ENCODE results near the gene PTPRG.

GRCh38 chr3:61527011-61527410 lies 34.4 kb upstream of the PTPRG start:
- TF ChIP-seq POLR2AphosphoS5 (IDR thresholded peaks at IDR 0.05; ENCODE audit: low read depth) (no peak), EZH2phosphoT487 (IDR thresholded peaks at IDR 0.05; ENCODE audit: unreplicated experiment) (no peak), EZH2 (IDR thresholded peaks at IDR 0.05; ENCODE audit: low read depth, unreplicated experiment) (no peak), CREB1 (CRISPR knock-in tag; IDR thresholded peaks at IDR 0.05; ENCODE audit: low read depth) (no peak), STAT1 (IDR thresholded peaks at IDR 0.05; ENCODE audit: unreplicated experiment) (no peak), JUNB (IDR thresholded peaks at IDR 0.05; ENCODE audit: unreplicated experiment) (no peak), ZNF462 (CRISPR knock-in tag; IDR thresholded peaks at IDR 0.05) (no peak), ZNF331 (CRISPR knock-in tag; IDR thresholded peaks at IDR 0.05; ENCODE audit: low read depth) (no peak), NANOG (IDR thresholded peaks at IDR 0.05; ENCODE audit: borderline replicate concordance) (no peak)
- TF ChIP-seq, protein P1, sequence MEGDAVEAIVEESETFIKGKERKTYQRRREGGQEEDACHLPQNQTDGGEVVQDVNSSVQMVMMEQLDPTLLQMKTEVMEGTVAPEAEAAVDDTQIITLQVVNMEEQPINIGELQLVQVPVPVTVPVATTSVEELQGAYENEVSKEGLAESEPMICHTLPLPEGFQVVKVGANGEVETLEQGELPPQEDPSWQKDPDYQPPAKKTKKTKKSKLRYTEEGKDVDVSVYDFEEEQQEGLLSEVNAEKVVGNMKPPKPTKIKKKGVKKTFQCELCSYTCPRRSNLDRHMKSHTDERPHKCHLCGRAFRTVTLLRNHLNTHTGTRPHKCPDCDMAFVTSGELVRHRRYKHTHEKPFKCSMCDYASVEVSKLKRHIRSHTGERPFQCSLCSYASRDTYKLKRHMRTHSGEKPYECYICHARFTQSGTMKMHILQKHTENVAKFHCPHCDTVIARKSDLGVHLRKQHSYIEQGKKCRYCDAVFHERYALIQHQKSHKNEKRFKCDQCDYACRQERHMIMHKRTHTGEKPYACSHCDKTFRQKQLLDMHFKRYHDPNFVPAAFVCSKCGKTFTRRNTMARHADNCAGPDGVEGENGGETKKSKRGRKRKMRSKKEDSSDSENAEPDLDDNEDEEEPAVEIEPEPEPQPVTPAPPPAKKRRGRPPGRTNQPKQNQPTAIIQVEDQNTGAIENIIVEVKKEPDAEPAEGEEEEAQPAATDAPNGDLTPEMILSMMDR (conservative IDR thresholded peaks at IDR 0.05; ENCODE audit: low read depth in 2 of 2) = no peak
- TF ChIP-seq, protein P2, sequence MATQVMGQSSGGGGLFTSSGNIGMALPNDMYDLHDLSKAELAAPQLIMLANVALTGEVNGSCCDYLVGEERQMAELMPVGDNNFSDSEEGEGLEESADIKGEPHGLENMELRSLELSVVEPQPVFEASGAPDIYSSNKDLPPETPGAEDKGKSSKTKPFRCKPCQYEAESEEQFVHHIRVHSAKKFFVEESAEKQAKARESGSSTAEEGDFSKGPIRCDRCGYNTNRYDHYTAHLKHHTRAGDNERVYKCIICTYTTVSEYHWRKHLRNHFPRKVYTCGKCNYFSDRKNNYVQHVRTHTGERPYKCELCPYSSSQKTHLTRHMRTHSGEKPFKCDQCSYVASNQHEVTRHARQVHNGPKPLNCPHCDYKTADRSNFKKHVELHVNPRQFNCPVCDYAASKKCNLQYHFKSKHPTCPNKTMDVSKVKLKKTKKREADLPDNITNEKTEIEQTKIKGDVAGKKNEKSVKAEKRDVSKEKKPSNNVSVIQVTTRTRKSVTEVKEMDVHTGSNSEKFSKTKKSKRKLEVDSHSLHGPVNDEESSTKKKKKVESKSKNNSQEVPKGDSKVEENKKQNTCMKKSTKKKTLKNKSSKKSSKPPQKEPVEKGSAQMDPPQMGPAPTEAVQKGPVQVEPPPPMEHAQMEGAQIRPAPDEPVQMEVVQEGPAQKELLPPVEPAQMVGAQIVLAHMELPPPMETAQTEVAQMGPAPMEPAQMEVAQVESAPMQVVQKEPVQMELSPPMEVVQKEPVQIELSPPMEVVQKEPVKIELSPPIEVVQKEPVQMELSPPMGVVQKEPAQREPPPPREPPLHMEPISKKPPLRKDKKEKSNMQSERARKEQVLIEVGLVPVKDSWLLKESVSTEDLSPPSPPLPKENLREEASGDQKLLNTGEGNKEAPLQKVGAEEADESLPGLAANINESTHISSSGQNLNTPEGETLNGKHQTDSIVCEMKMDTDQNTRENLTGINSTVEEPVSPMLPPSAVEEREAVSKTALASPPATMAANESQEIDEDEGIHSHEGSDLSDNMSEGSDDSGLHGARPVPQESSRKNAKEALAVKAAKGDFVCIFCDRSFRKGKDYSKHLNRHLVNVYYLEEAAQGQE (IDR thresholded peaks at IDR 0.05; ENCODE audit: unreplicated experiment) = no peak
- TF ChIP-seq, protein P3, sequence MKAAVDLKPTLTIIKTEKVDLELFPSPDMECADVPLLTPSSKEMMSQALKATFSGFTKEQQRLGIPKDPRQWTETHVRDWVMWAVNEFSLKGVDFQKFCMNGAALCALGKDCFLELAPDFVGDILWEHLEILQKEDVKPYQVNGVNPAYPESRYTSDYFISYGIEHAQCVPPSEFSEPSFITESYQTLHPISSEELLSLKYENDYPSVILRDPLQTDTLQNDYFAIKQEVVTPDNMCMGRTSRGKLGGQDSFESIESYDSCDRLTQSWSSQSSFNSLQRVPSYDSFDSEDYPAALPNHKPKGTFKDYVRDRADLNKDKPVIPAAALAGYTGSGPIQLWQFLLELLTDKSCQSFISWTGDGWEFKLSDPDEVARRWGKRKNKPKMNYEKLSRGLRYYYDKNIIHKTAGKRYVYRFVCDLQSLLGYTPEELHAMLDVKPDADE (IDR thresholded peaks at IDR 0.05) = no peak

All from GM23338 (cell line).